Activated T-cell treated with anti-CD3 and anti-CD28 coated beads, Interleukin-2, amount 50 U/mL, for 72 hours (primary cell): Measurements from ENCODE around the gene DUS2. TPM values are rescaled to one million over a fixed set of nuclear protein-coding genes. Genes with fewer than 3 reads are reported as not detected.
"Not testable (repeated sequence)": the region's sequence is repeated elsewhere in the genome, so short reads cannot be mapped to it uniquely, and the experiment has no call there.

Source experiments
- ATAC-seq, 2 donors: fragments of 150-1000 bp; cut with Tn5 transposase; replicated peaks in 1 of 2; 2 replicates each; pipeline ENCODE4 v1.10.0; 2021; ENCODE audit warnings: moderate library complexity in 2 of 2, mild to moderate bottlenecking in 1 of 2
- DNase-seq, 2 donors: peaks; one replicate each; pipeline ENCODE4 v3.0.0; 2021 to 2022; ENCODE audit warnings: mixed read lengths in 1 of 2
- H3K27ac Mint-ChIP-seq: one replicate; pipeline ENCODE4 v1.8.0; 2022; ENCODE audit warnings: mild to moderate bottlenecking, moderate library complexity, mixed read lengths
- H3K27me3 Mint-ChIP-seq: one replicate; pipeline ENCODE4 v1.8.0; 2022; ENCODE audit warnings: low read depth, mixed read lengths
- H3K36me3 Mint-ChIP-seq, 2 donors: one replicate each; pipeline ENCODE4 v1.8.0; 2022; ENCODE audit warnings: mixed read lengths in 2 of 2, mild to moderate bottlenecking in 1 of 2; ENCODE audit not compliant: insufficient read depth in 2 of 2
- H3K4me1 Mint-ChIP-seq: one replicate; pipeline ENCODE4 v1.8.0; 2022; ENCODE audit warnings: low read depth, mixed read lengths
- H3K4me3 Mint-ChIP-seq, 2 donors: one replicate each; pipeline ENCODE4 v1.8.0; 2022; ENCODE audit warnings: mild to moderate bottlenecking in 2 of 2, mixed read lengths in 2 of 2, moderate library complexity in 2 of 2
- H3K9me3 Mint-ChIP-seq, 2 donors: one replicate each; pipeline ENCODE4 v1.8.0; 2022; ENCODE audit warnings: mixed read lengths in 2 of 2
- total RNA-seq, 2 donors: library from RNA; stranded (reverse); gene quantifications; one replicate each; pipeline ENCODE4 v1.2.3, GENCODE V29; 2022

The DUS2 gene
- total RNA-seq, 2 donors from 2014 or later, result 21.4 to 22.4 TPM

GRCh38 chr16:68100488-68100887, 77.4 kb downstream of the DUS2 start:
- H3K27me3 Mint-ChIP-seq, result no peaks in the 10 kb centered on the region
- peaks cover 7 to 17% of the 10 kb centered on the region in 2 donors for H3K36me3 Mint-ChIP-seq
- ATAC-seq (no peak), DNase-seq (no peak)
- no peak overlapping the region for H3K4me3 Mint-ChIP-seq
- H3K9me3 Mint-ChIP-seq, result peaks cover 2 to 4% of the 10 kb centered on the region in 2 donors
- H3K27ac Mint-ChIP-seq, result peak overlapping the region; percentile 8
- peaks cover 70% of the 10 kb centered on the region for H3K4me1 Mint-ChIP-seq

GRCh38 chr16:68105611-68106010, 82.5 kb downstream of the DUS2 start:
- ATAC-seq (peak in 1 of 2 donors; percentile 50), DNase-seq (no peak)
- Mint-ChIP-seq H3K27ac (peak overlapping the region; percentile 1), H3K4me3 (peak overlapping the region in 1 of 2 donors; percentile 33), H3K4me1 (peaks cover 74% of the 10 kb centered on the region), H3K36me3 (peaks cover 27 to 43% of the 10 kb centered on the region in 2 donors), H3K9me3 (peaks cover 20 to 23% of the 10 kb centered on the region in 2 donors), H3K27me3 (no peaks in the 10 kb centered on the region)

- Mint-ChIP-seq H3K9me3 (peaks cover 28 to 29% of the 10 kb centered on the region in 2 donors), H3K4me1 (peaks cover 74% of the 10 kb centered on the region), H3K4me3 (peak overlapping the region in 1 of 2 donors; percentile 21), H3K27ac (peak overlapping the region; percentile 43), H3K36me3 (peaks cover 36 to 56% of the 10 kb centered on the region in 2 donors)
- ATAC-seq, H3K27me3 Mint-ChIP-seq, DNase-seq: not testable (repeated sequence)
Measured at GRCh38 chr16:68107230-68107928, 84.3 kb downstream of the DUS2 start.

GRCh38 chr16:68109156-68109555, 86.1 kb downstream of the DUS2 start:
- Mint-ChIP-seq H3K27ac (peak overlapping the region; percentile 53), H3K9me3 (peaks cover 29 to 30% of the 10 kb centered on the region in 2 donors), H3K36me3 (peaks cover 37 to 57% of the 10 kb centered on the region in 2 donors), H3K4me1 (peaks cover 69% of the 10 kb centered on the region)
- H3K27me3 Mint-ChIP-seq, H3K4me3 Mint-ChIP-seq, DNase-seq, ATAC-seq: not testable (repeated sequence)

- Mint-ChIP-seq H3K27ac (peak overlapping the region; percentile 39), H3K36me3 (peaks cover 32 to 45% of the 10 kb centered on the region in 2 donors), H3K4me3 (peak overlapping the region in 1 of 2 donors; percentile 19), H3K4me1 (peaks cover 69% of the 10 kb centered on the region), H3K9me3 (peaks cover 26 to 27% of the 10 kb centered on the region in 2 donors)
- not testable (repeated sequence) for DNase-seq, ATAC-seq, H3K27me3 Mint-ChIP-seq
Measured at GRCh38 chr16:68110611-68111010, 87.5 kb downstream of the DUS2 start.

GRCh38 chr16:68111379-68111778, 88.3 kb downstream of the DUS2 start:
- H3K4me3 Mint-ChIP-seq, result peak overlapping the region in 1 of 2 donors; percentile 1
- H3K9me3 Mint-ChIP-seq, result peaks cover 26 to 27% of the 10 kb centered on the region in 2 donors

GRCh38 chr16:68113059-68113761, 90.1 kb downstream of the DUS2 start:
- Mint-ChIP-seq H3K9me3 (peaks cover 24 to 25% of the 10 kb centered on the region in 2 donors), H3K4me3 (peak overlapping the region in 1 of 2 donors; percentile 35), H3K27ac (peak overlapping the region; percentile 78), H3K27me3 (no peaks in the 10 kb centered on the region), H3K4me1 (peaks cover 76% of the 10 kb centered on the region), H3K36me3 (peaks cover 28 to 37% of the 10 kb centered on the region in 2 donors)
- DNase-seq (no peak), ATAC-seq (no peak)

More at GRCh38 chr16:68111379-68111778, 88.3 kb downstream of the DUS2 start:
- H3K27me3 Mint-ChIP-seq, result no peaks in the 10 kb centered on the region
- no peak for DNase-seq
- no peak overlapping the region for H3K27ac Mint-ChIP-seq
- H3K36me3 Mint-ChIP-seq, result peaks cover 31 to 41% of the 10 kb centered on the region in 2 donors
- peaks cover 73% of the 10 kb centered on the region for H3K4me1 Mint-ChIP-seq
- ATAC-seq, result no peak

- H3K27me3 Mint-ChIP-seq, result no peaks in the 10 kb centered on the region
- H3K4me3 Mint-ChIP-seq, result no peak overlapping the region
- H3K9me3 Mint-ChIP-seq, result peaks cover 19 to 20% of the 10 kb centered on the region in 2 donors
- peaks cover 76% of the 10 kb centered on the region for H3K4me1 Mint-ChIP-seq
- H3K36me3 Mint-ChIP-seq, result peaks cover 25 to 31% of the 10 kb centered on the region in 2 donors
- H3K27ac Mint-ChIP-seq, result no peak overlapping the region
- peak in 1 of 2 donors; percentile 13 for ATAC-seq
- no peak for DNase-seq
Measured at GRCh38 chr16:68113765-68114240, 90.7 kb downstream of the DUS2 start.

GRCh38 chr16:68114939-68115338, 91.9 kb downstream of the DUS2 start:
- peak overlapping the region; percentile 7 for H3K27ac Mint-ChIP-seq
- not testable (repeated sequence) for ATAC-seq

GRCh38 chr16:68115851-68116250, 92.8 kb downstream of the DUS2 start:
- peaks cover 11 to 15% of the 10 kb centered on the region in 2 donors for H3K36me3 Mint-ChIP-seq
- ATAC-seq, result peak; percentile 81 to 85
- H3K4me1 Mint-ChIP-seq, result peaks cover 79% of the 10 kb centered on the region
- H3K9me3 Mint-ChIP-seq, result peaks cover 7% of the 10 kb centered on the region in 2 donors
- no peaks in the 10 kb centered on the region for H3K27me3 Mint-ChIP-seq
- peak overlapping the region; percentile 69 for H3K27ac Mint-ChIP-seq
- no peak for DNase-seq
- H3K4me3 Mint-ChIP-seq, result peak overlapping the region in 1 of 2 donors; percentile 71

More at GRCh38 chr16:68114939-68115338, 91.9 kb downstream of the DUS2 start:
- Mint-ChIP-seq H3K4me3 (peak overlapping the region in 1 of 2 donors; percentile 8), H3K9me3 (peaks cover 10 to 11% of the 10 kb centered on the region in 2 donors), H3K4me1 (peaks cover 80% of the 10 kb centered on the region), H3K36me3 (peaks cover 15 to 20% of the 10 kb centered on the region in 2 donors)
- not testable (repeated sequence) for DNase-seq, H3K27me3 Mint-ChIP-seq

- Mint-ChIP-seq H3K4me3 (peak overlapping the region in 1 of 2 donors; percentile 35), H3K36me3 (peaks cover 6 to 10% of the 10 kb centered on the region in 2 donors), H3K27me3 (no peaks in the 10 kb centered on the region), H3K4me1 (peaks cover 74% of the 10 kb centered on the region), H3K9me3 (peaks cover 4% of the 10 kb centered on the region in 2 donors), H3K27ac (peak overlapping the region; percentile 96)
- ATAC-seq (peak; percentile 60 to 70), DNase-seq (no peak)
Measured at GRCh38 chr16:68116256-68116867, 93.3 kb downstream of the DUS2 start.

GRCh38 chr16:68117884-68118283, 94.8 kb downstream of the DUS2 start:
- Mint-ChIP-seq H3K36me3 (peaks cover 2 to 4% of the 10 kb centered on the region in 2 donors), H3K27ac (peak overlapping the region; percentile 96)

More at GRCh38 chr16:68117884-68118283, 94.8 kb downstream of the DUS2 start:
- peak overlapping the region; percentile 49 to 56 for H3K4me3 Mint-ChIP-seq
- no peaks in the 10 kb centered on the region for H3K27me3 Mint-ChIP-seq
- ATAC-seq (peak; percentile 65 to 66), DNase-seq (no peak)
- H3K9me3 Mint-ChIP-seq, result no peaks in the 10 kb centered on the region
- H3K4me1 Mint-ChIP-seq, result peaks cover 79% of the 10 kb centered on the region
